ENCODE data around the gene SYTL3.

The SYTL3 gene

GRCh38 chr6:158639056-158639455 is 10.8 kb upstream of the SYTL3 start:
- TF ChIP-seq, protein P1, sequence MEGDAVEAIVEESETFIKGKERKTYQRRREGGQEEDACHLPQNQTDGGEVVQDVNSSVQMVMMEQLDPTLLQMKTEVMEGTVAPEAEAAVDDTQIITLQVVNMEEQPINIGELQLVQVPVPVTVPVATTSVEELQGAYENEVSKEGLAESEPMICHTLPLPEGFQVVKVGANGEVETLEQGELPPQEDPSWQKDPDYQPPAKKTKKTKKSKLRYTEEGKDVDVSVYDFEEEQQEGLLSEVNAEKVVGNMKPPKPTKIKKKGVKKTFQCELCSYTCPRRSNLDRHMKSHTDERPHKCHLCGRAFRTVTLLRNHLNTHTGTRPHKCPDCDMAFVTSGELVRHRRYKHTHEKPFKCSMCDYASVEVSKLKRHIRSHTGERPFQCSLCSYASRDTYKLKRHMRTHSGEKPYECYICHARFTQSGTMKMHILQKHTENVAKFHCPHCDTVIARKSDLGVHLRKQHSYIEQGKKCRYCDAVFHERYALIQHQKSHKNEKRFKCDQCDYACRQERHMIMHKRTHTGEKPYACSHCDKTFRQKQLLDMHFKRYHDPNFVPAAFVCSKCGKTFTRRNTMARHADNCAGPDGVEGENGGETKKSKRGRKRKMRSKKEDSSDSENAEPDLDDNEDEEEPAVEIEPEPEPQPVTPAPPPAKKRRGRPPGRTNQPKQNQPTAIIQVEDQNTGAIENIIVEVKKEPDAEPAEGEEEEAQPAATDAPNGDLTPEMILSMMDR (IDR thresholded peaks at IDR 0.05; ENCODE audit: insufficient read depth, low read length, poor library complexity, severe bottlenecking): no peak
- H3K27me3 ChIP-seq (replicated peaks; ENCODE audit: control insufficient read depth, insufficient read depth, low read length): no peaks in the 10 kb centered on the region
- H3K36me3 ChIP-seq (ENCODE audit: control insufficient read depth, insufficient read depth, low read length): peaks cover 13% of the 10 kb centered on the region
- no peak overlapping the region for H3K4me3 ChIP-seq (replicated peaks; ENCODE audit: low read depth, low read length)
- DNase-seq (ENCODE audit: extremely low read depth, insufficient read length): no peak

DNA sequence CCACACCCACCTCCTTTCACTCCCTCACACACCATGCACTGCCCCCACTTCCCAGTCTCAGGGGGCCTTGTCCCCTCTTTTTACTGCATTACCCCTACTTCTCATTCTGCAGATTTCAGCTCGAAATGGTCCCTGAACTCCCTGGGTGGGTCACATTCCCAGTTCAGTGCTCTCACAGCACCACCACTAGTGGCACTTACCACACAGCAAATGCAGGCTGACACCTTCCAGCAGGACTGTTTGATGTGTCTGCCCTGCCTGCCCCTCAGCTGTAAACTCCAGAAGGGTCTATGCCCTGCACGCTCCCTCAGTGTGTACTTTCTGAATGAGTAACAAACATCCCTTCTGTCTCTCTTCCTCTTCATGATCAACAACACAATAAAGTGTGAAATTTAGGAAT is 9.3 kb upstream of the SYTL3 start:
- no peak overlapping the region for H3K4me3 ChIP-seq (replicated peaks; ENCODE audit: low read depth, low read length)
- peaks cover 9% of the 10 kb centered on the region for H3K36me3 ChIP-seq (ENCODE audit: control insufficient read depth, insufficient read depth, low read length)
- TF ChIP-seq, protein P1 (IDR thresholded peaks at IDR 0.05; ENCODE audit: insufficient read depth, low read length, poor library complexity, severe bottlenecking): no peak
- no peaks in the 10 kb centered on the region for H3K27me3 ChIP-seq (replicated peaks; ENCODE audit: control insufficient read depth, insufficient read depth, low read length)
- DNase-seq (ENCODE audit: extremely low read depth, insufficient read length): no peak

DNA sequence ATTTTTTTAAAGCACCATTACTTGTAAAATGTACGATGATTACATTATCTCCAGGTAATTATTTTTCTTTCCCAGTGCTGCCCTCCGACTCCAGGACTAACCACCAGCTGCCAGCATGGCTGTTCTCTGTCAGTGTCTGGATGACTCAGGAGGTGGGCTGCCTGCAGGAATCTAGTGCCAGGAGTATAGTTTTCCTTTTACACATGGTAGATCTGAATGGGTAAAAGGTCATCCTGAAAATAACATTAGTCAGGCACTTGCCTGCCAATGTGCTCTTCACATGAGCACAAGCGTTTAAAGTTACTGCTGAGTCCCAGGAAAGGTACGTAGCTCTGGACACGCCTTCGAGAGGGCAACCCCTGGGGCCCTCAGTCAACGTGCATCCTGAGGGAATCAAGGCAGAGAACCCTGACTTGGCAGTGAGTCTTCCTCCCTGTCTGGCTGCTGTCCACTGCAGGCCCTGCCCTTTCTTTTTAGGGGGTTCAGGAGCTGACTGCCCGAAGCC is 7.7 kb upstream of the SYTL3 start:
- Histone ChIP-seq H3K4me3 (replicated peaks; ENCODE audit: low read depth, low read length) (no peak overlapping the region), H3K36me3 (ENCODE audit: control insufficient read depth, insufficient read depth, low read length) (peaks cover 7% of the 10 kb centered on the region), H3K27me3 (replicated peaks; ENCODE audit: control insufficient read depth, insufficient read depth, low read length) (no peaks in the 10 kb centered on the region)
- TF ChIP-seq, protein P1 (IDR thresholded peaks at IDR 0.05; ENCODE audit: insufficient read depth, low read length, poor library complexity, severe bottlenecking): no peak
- no peak for DNase-seq (ENCODE audit: extremely low read depth, insufficient read length)

GRCh38 chr6:158643836-158644230 is 6.0 kb upstream of the SYTL3 start:
- DNase-seq (ENCODE audit: extremely low read depth, insufficient read length): no peak

GRCh38 chr6:158644231-158645063 is 5.4 kb upstream of the SYTL3 start, which contains the start of gene DYNLT1:
DYNLT1 (minus strand) TSS chr6:158644743; CDS start chr6:158644708, 35 bp downstream.
- peaks cover 5% of the 10 kb centered on the region for H3K36me3 ChIP-seq (ENCODE audit: control insufficient read depth, insufficient read depth, low read length)
- H3K27me3 ChIP-seq (replicated peaks; ENCODE audit: control insufficient read depth, insufficient read depth, low read length): no peaks in the 10 kb centered on the region
- TF ChIP-seq, protein P1 (IDR thresholded peaks at IDR 0.05; ENCODE audit: insufficient read depth, low read length, poor library complexity, severe bottlenecking): no peak
- peak; percentile 94 for DNase-seq (ENCODE audit: extremely low read depth, insufficient read length)
- H3K4me3 ChIP-seq (replicated peaks; ENCODE audit: low read depth, low read length): peak within 1 kb of the TSS; percentile 93

More at GRCh38 chr6:158643836-158644230, 6.0 kb upstream of the SYTL3 start:
- peaks cover 5% of the 10 kb centered on the region for H3K36me3 ChIP-seq (ENCODE audit: control insufficient read depth, insufficient read depth, low read length)
- H3K27me3 ChIP-seq (replicated peaks; ENCODE audit: control insufficient read depth, insufficient read depth, low read length): no peaks in the 10 kb centered on the region
- TF ChIP-seq, protein P1 (IDR thresholded peaks at IDR 0.05; ENCODE audit: insufficient read depth, low read length, poor library complexity, severe bottlenecking): no peak
- H3K4me3 ChIP-seq (replicated peaks; ENCODE audit: low read depth, low read length): peak overlapping the region; percentile 93

Measured in GM06990 (cell line).